Non-pigmented ciliary epithelial cell (primary cell): ENCODE data around the gene CACNB4.
A peak's percentile ranks its signal among the peaks of the same experiment; 100 is the strongest.

Source experiments
- DNase-seq: peaks from one replicate; pipeline ENCODE4 v3.0.0-alpha.2; 2010; ENCODE audit warnings: low read depth

Gene CACNB4

GRCh38 chr2:151853070-151853758, 245.6 kb downstream of the CACNB4 start:
- DNase-seq: no peak

- DNase-seq: no peak
These were observed 246.4 kb downstream of the CACNB4 start for GRCh38 chr2:151852260-151853069.

- no peak for DNase-seq
These were observed 247.1 kb downstream of the CACNB4 start for GRCh38 chr2:151851761-151852160.

GRCh38 chr2:151849413-151850010, 249.3 kb downstream of the CACNB4 start:
- no peak for DNase-seq

GRCh38 chr2:151845884-151846283, 253.0 kb downstream of the CACNB4 start:
- DNase-seq: no peak

GRCh38 chr2:151845481-151845880, 253.4 kb downstream of the CACNB4 start:
- no peak for DNase-seq

- DNase-seq: no peak
These were observed 254.5 kb downstream of the CACNB4 start for GRCh38 chr2:151844211-151844896.

- DNase-seq: no peak
These were observed 255.2 kb downstream of the CACNB4 start for GRCh38 chr2:151843691-151844061.

GRCh38 chr2:151842830-151843690, 255.8 kb downstream of the CACNB4 start:
- no peak for DNase-seq

GRCh38 chr2:151841047-151841424, 257.8 kb downstream of the CACNB4 start:
- no peak for DNase-seq

GRCh38 chr2:151840216-151841046, 258.4 kb downstream of the CACNB4 start:
- no peak for DNase-seq

GRCh38 chr2:151837926-151838325, 260.9 kb downstream of the CACNB4 start:
- no peak for DNase-seq

- DNase-seq: no peak
These were observed 264.9 kb downstream of the CACNB4 start for GRCh38 chr2:151833984-151834383.

- no peak for DNase-seq
These were observed 267.9 kb downstream of the CACNB4 start for GRCh38 chr2:151830961-151831360.

- no peak for DNase-seq
These were observed 269.9 kb downstream of the CACNB4 start for GRCh38 chr2:151828890-151829324.

GRCh38 chr2:151828143-151828889, 270.5 kb downstream of the CACNB4 start, which contains the start of gene ARL5A:
TSS of gene ARL5A (minus strand) at chr2:151828421. CDS start at chr2:151828176, 245 bp downstream.
- DNase-seq: peak; percentile 78

- no peak for DNase-seq
These were observed 271.2 kb downstream of the CACNB4 start for GRCh38 chr2:151827564-151828142.

- DNase-seq: no peak
These were observed 272.1 kb downstream of the CACNB4 start for GRCh38 chr2:151826737-151827157.

GRCh38 chr2:151824886-151825285, 274.0 kb downstream of the CACNB4 start:
- no peak for DNase-seq
